HFF-Myc (cell line): ENCODE results near the gene MYO15A.

Experiments
- DNase-seq: peaks from one replicate; pipeline ENCODE4 v3.0.0-alpha.2; 2011; ENCODE audit warnings: low read depth; ENCODE audit errors: extremely low read depth
- H3K4me3 ChIP-seq: replicated peaks from 2 replicates; pipeline ENCODE4 v1.5.1; 2011; ENCODE audit warnings: low read depth, mild to moderate bottlenecking, control low read depth, low read length
- CTCF ChIP-seq: IDR thresholded peaks from 2 replicates; pipeline ENCODE4 v1.5.1; 2012; ENCODE audit warnings: mild to moderate bottlenecking, low read depth, low read length, control low read depth; ENCODE audit errors: missing control alignments

The MYO15A gene

DNA sequence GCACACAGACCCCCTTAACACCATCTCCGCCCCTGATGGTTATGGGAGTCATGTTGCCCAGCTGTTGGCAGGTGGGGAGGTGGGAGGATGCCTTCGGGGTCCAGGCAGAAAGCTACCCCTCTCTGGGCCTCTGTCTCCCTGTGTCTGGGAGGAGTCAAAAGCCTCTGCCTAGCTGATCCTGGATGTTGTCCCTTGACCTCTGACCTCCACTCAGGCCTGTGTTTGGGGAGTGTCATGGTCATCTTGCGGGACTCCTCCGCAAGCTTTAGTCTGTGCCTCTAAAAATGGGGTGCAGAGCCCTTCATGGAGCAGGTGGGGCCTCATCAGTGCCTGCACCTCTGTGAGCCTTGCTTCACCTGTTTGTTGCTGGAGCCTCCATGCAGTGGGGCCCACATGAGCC, 120.7 kb downstream of the MYO15A start:
- no peak for TF ChIP-seq CTCF
- H3K4me3 ChIP-seq: no peak overlapping the region
- no peak for DNase-seq
